NCI-H1092 treated with DMSO at 0.1 percent for 48 hours (cell line): Measurements from ENCODE around the gene ZBTB7C.

ENCODE experiments used
- DNase-seq: peaks from one replicate; lab custom pipeline; 2025; lab: John Stamatoyannopoulos, UW

ZBTB7C gene

GRCh38 chr18:48085781-48086487 lies 323.2 kb downstream of the ZBTB7C start:
- no peak for DNase-seq

GRCh38 chr18:48084858-48085257 lies 324.3 kb downstream of the ZBTB7C start:
- no peak for DNase-seq

- DNase-seq: no peak
Measured at GRCh38 chr18:48084041-48084757, 325.0 kb downstream of the ZBTB7C start.

GRCh38 chr18:48080546-48080945 lies 328.6 kb downstream of the ZBTB7C start:
- no peak for DNase-seq

- no peak for DNase-seq
Measured at GRCh38 chr18:48079885-48080284, 329.3 kb downstream of the ZBTB7C start.

- DNase-seq: no peak
Measured at GRCh38 chr18:48078448-48078847, 330.7 kb downstream of the ZBTB7C start.

- DNase-seq: no peak
Measured at GRCh38 chr18:48077291-48077690, 331.9 kb downstream of the ZBTB7C start.

GRCh38 chr18:48076461-48076860 lies 332.7 kb downstream of the ZBTB7C start:
- DNase-seq: no peak

GRCh38 chr18:48075707-48076093 lies 333.5 kb downstream of the ZBTB7C start:
- no peak for DNase-seq

GRCh38 chr18:48074929-48075706 lies 334.1 kb downstream of the ZBTB7C start:
- no peak for DNase-seq

GRCh38 chr18:48073211-48073930 lies 335.8 kb downstream of the ZBTB7C start:
- DNase-seq: no peak

- no peak for DNase-seq
Measured at GRCh38 chr18:48072428-48073204, 336.6 kb downstream of the ZBTB7C start.

- no peak for DNase-seq
Measured at GRCh38 chr18:48068916-48069445, 340.2 kb downstream of the ZBTB7C start.

GRCh38 chr18:48066225-48066652 lies 342.9 kb downstream of the ZBTB7C start:
- no peak for DNase-seq

GRCh38 chr18:48065601-48065995 lies 343.6 kb downstream of the ZBTB7C start:
- no peak for DNase-seq

GRCh38 chr18:48064978-48065600 lies 344.1 kb downstream of the ZBTB7C start:
- no peak for DNase-seq

- DNase-seq: no peak
Measured at GRCh38 chr18:48061781-48062570, 347.2 kb downstream of the ZBTB7C start.

GRCh38 chr18:48060970-48061369 lies 348.2 kb downstream of the ZBTB7C start:
- DNase-seq: no peak

- DNase-seq: no peak
Measured at GRCh38 chr18:48060346-48060745, 348.8 kb downstream of the ZBTB7C start.
